AG10803 (cell line): ENCODE measurements around the gene PTPN13.

Source experiments
- DNase-seq: peaks from one replicate; pipeline ENCODE4 v3.0.0; 2010; ENCODE audit warnings: low read depth
- H3K4me3 ChIP-seq: 2 replicates; pipeline ENCODE4 v1.5.1; 2011; ENCODE audit warnings: mild to moderate bottlenecking, low read length, control low read depth
- TF ChIP-seq, protein P1 (sequence below): conservative IDR thresholded peaks from 2 replicates; pipeline ENCODE4 v1.5.1; 2011; ENCODE audit warnings: mild to moderate bottlenecking, low read length, control low read depth, inconsistent platforms

Gene PTPN13

DNA sequence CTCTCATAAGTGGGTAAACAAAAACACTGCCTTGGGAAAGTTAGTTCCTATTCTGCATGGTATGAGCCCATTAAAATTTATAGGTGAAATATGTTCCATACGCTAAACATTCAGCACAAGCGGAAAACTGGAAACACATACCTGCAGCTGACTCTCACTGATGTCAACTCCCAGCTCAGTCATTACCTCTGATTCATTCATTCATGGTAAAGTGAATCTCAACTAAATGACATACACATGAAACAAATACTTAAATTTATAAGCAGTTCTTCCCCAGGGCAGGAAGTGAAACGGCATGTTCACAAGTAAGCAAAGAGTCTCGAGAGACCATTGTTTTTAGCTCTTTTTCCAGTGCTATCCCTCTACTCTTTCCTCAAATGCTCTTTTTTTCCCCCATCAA is 253.5 kb downstream of the PTPN13 start:
- no peak overlapping the region for H3K4me3 ChIP-seq

DNA sequence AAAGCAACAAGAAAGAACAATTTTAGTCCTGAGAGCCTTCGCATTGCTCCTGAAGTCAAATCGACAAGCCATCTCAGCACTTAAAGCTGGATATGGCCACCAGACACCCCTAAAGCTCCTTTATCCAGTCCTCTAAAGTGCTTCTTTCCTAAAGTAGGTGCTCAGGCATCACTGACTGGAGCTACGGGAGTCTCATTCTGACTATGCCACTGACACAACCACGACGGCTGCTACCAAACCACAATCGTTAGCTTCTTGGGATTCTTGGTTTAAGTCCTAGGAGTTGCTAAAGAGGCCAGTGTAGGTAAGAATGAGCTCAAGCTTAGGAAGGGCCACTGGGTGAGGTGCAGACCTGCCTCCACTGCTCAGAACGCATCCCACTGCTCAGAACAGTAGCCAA is 254.0 kb downstream of the PTPN13 start:
- DNase-seq: peak; percentile 72
- H3K4me3 ChIP-seq: no peak overlapping the region
- TF ChIP-seq, protein P1, sequence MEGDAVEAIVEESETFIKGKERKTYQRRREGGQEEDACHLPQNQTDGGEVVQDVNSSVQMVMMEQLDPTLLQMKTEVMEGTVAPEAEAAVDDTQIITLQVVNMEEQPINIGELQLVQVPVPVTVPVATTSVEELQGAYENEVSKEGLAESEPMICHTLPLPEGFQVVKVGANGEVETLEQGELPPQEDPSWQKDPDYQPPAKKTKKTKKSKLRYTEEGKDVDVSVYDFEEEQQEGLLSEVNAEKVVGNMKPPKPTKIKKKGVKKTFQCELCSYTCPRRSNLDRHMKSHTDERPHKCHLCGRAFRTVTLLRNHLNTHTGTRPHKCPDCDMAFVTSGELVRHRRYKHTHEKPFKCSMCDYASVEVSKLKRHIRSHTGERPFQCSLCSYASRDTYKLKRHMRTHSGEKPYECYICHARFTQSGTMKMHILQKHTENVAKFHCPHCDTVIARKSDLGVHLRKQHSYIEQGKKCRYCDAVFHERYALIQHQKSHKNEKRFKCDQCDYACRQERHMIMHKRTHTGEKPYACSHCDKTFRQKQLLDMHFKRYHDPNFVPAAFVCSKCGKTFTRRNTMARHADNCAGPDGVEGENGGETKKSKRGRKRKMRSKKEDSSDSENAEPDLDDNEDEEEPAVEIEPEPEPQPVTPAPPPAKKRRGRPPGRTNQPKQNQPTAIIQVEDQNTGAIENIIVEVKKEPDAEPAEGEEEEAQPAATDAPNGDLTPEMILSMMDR: no peak

More for the DNA sequence above, 253.5 kb downstream of the PTPN13 start:
- DNase-seq: no peak
- TF ChIP-seq, protein P1: no peak

DNA sequence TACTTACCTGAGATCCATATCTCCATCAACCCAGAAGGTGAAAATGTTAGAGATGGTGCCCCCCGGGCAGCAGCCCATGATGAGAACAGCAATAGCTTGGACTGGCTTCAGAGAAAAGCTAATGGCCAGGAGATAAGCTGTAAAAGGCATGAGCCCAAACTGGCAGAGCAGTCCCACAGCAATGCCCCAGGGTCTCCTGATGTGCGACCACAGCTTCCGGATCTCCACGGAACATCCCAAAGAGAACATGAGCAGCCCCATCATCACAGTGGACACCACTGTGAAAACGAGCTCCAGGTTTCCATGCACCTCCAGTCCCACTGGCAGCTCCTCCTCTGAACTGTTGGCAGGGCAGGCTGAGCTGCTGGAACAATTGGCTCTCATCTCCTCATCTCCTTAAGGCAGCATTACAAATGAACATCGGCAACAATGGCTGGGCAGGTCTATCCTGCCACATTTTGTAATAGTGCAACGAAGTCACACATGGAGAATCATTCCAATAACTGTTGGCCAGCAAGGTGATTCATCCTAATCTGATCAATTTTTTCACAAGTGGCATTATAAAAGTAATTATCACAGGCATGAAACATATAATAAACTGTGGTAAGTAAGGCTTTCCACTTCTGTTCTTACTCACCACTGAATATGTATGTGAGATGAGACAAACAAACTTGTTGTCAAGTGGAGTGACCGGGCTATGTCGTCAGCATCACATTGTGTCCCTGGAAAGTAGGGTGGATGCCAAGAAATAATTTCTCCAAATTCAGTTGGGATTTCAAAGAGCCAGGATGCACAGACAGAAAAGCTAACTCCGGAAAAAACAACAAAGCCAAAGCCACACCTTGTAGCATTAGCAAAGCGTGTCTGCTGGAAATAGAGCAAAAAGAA is 254.9 kb downstream of the PTPN13 start, which contains the start of gene SLC10A6:
TSS of gene SLC10A6 (minus strand) at position 653 of the 888 bp plus-strand sequence. CDS start at position 384, 269 bp downstream.
- peak; percentile 49 for DNase-seq
- H3K4me3 ChIP-seq: no peak within 1 kb of the TSS
- TF ChIP-seq, protein P1: no peak

DNA sequence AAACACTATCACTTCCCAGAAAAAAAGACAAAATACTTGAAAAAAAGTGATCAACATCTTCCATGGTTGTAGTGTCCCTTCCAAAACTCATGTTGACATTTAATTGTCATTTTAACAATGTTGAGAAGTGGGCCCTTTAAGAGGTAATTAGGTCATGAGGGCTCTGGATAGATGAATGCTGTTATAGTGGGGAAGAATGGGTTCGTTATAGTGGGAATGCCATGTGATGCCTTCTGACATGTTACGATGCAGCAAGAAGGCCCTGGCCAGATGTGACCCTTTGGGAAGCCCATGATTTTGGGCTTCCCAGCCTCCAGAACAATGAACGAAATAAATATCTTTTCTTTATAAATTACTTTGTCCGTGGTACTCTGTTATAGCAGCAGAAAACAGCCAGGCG is 259.1 kb downstream of the PTPN13 start:
- no peak overlapping the region for H3K4me3 ChIP-seq
- no peak for DNase-seq
- TF ChIP-seq, protein P1: no peak

DNA sequence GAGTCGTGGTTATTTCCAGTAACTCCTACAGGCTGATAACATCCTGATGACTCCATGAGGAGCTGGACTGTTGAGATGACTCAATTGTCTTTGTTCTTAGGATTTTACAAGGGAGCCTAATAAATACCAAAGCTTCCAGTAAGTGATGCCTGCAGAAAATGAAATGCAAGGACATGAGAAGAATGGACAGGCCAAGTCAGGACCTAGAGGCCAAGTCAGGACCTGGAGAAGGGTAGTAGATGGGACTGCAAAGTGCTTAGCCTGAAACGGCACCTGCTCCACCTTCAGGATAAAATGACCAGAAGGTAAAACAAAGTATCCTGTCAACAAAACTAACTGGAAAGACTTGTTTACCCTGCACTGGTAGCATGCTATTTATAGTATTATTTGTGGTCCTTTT is 261.5 kb downstream of the PTPN13 start:
- TF ChIP-seq, protein P1: no peak
- DNase-seq: peak; percentile 57
- H3K4me3 ChIP-seq: no peak overlapping the region

DNA sequence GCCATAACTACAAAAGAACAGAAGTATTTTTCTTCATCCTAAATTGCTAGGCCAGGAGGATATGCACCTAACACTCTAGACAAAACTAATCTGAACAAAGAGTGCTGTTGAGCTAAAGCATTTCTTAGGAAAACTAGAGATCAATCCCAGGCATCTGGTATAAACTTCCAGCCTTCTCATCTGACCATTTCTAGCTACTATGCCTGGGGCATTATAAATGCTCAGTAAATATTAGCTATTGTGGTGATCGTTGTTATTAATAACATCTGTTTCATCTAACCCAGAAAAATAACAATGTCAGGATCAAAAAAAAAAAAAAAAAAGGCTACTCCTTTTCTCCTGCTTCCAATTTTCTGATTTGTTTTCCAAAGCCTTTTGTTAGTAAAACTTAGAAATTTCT is 262.8 kb downstream of the PTPN13 start:
- H3K4me3 ChIP-seq: no peak overlapping the region
- peak; percentile 27 for DNase-seq
- TF ChIP-seq, protein P1: no peak
